HCT116 (cell line): Measurements from ENCODE around the gene VCAN.

Experiments
- CTCF ChIP-seq, 3 experiments: fragments of 200-600 bp in 1 of 3; sonication (generic) in 1 of 3; IDR thresholded peaks in 2 of 3; conservative IDR thresholded peaks in 1 of 3; 2 replicates each; pipeline ENCODE4 v1.5.1; 2012 to 2017; ENCODE audit warnings: low read depth in 2 of 3, low read length in 2 of 3, antibody characterized with exemption in 1 of 3, borderline replicate concordance in 1 of 3, control low read depth in 1 of 3, mild to moderate bottlenecking in 1 of 3, mixed read lengths in 1 of 3, mixed run types in 1 of 3, moderate library complexity in 1 of 3; ENCODE audit not compliant: insufficient read depth in 1 of 3
- EZH2phosphoT487 ChIP-seq: fragments of 200-600 bp; IDR thresholded peaks from 2 replicates; pipeline ENCODE4 v1.6.1; 2018; ENCODE audit warnings: antibody characterized with exemption, borderline replicate concordance
- MAX ChIP-seq: IDR thresholded peaks from 2 replicates; pipeline ENCODE4 v1.6.1; 2012
- POLR2AphosphoS5 ChIP-seq: IDR thresholded peaks from 2 replicates; pipeline ENCODE4 v1.6.1; 2011; ENCODE audit warnings: mild to moderate bottlenecking, low read depth, low read length, moderate library complexity
- YY1 ChIP-seq: IDR thresholded peaks from 2 replicates; pipeline ENCODE4 v1.6.1; 2011; ENCODE audit warnings: low read length, low read depth, moderate library complexity, mild to moderate bottlenecking; ENCODE audit not compliant: insufficient replicate concordance; ENCODE audit errors: extremely low read depth

- TF ChIP-seq MAX: no peak
- TF ChIP-seq CTCF (IDR thresholded peaks at IDR 0.05 in 2 of 3, conservative IDR thresholded peaks at IDR 0.05 in 1 of 3; ENCODE audit: borderline replicate concordance in 1 of 3, insufficient read depth in 1 of 3, low read depth in 2 of 3, low read length in 2 of 3): no peak
- no peak for TF ChIP-seq POLR2AphosphoS5
- TF ChIP-seq EZH2phosphoT487: no peak
- TF ChIP-seq YY1: no peak
Measured at GRCh38 chr5:83528439-83528769, 56.9 kb downstream of the VCAN start.
